ENCODE results near the gene ALK.

The ALK gene

DNA sequence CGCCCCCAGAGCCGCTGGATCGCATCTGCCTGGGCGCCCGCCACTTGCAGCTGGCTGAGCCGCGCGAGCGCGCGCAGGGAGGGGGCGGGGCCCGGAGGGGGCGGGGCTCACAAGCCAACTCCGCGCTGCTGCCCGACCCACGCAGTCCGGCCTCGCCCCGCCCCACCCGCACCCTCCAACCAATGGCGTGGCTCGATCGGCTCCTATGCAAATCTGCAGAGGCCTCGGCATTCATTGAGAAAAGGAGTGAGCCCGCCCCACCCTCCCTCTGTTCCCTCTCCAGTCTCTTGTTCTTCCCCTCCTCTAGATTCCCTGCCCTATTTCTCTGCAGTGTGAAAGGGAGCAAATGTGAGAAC is at the start of gene ALK:
Gene ALK (minus strand): TSS at position 27 of the 356 bp plus-strand sequence. CDS start 927 bp downstream, outside the sequence.
- H3K4me3 Mint-ChIP-seq = no peak within 1 kb of the TSS
- no peaks in the 10 kb centered on the region for H3K36me3 Mint-ChIP-seq (ENCODE audit: low read depth)
- H3K4me1 Mint-ChIP-seq (ENCODE audit: low read depth) = peaks cover 15% of the 10 kb centered on the region
- no peaks in the 10 kb centered on the region for H3K9me3 Mint-ChIP-seq
- intact Hi-C loops (cut with micrococcal nuclease) = loop anchor here (5.0 kb wide), 1 partner anchor 624 kb away; no protein-coding TSS in a partner anchor
- H3K27me3 Mint-ChIP-seq = peaks cover 49% of the 10 kb centered on the region
- no peak within 1 kb of the TSS for H3K27ac Mint-ChIP-seq

DNA sequence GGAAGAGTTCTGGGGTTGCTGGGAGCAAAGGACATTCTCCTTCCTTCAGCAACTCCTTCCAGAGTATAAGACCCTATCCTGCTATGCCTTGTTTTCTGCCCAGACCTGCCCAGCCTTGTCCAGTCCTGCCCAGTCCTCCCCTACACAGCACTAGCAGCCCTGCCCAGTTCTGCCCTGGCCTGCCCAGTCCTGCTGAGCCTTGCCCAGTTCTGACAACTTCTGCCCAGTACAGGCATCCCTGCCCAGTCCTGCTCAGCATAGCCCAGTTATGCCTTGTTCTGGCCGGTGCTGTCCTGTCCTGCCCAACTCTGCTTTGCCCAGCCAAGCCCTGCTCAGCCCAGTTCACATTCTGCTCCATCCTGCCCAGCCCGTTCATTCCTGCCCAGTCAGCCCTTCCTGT is 44.9 kb upstream of the ALK start:
- Mint-ChIP-seq H3K36me3 (ENCODE audit: low read depth) (no peaks in the 10 kb centered on the region), H3K27ac (no peak overlapping the region), H3K4me3 (no peak overlapping the region), H3K4me1 (ENCODE audit: low read depth) (no peaks in the 10 kb centered on the region), H3K27me3 (peaks cover 11% of the 10 kb centered on the region), H3K9me3 (no peaks in the 10 kb centered on the region)
- intact Hi-C loops (cut with micrococcal nuclease) = no loop called here

DNA sequence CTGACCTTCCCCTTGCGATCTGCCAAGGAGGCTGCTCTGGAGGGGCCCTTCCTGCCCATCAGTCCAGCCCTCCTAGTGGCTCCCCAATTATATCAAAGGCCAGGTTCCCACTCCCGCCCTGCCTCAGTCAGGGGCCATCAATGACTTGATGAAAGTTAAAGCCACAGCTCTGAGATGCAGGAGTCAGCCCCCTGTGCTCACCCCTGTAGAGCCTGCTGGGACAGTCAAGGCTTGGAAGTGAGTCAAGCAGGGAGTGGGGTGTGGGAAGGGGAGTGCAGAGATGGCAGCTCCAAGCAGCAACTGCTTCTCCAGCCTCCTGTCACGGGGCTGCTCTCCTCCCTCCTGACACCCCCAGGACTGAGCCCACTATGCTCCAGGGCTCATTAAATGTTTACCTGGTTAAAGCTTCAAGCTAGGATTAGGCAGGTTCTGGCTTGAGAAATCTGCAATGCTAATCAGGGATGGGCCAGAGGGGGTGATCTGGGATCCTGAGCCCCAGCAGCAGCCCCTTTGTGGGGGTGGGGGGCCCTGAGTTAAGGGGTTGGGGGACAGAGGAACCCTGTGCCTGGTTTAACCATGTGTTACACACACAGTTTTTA is 42.7 kb upstream of the ALK start:
- no peak overlapping the region for H3K27ac Mint-ChIP-seq
- no peak overlapping the region for H3K4me3 Mint-ChIP-seq
- no peaks in the 10 kb centered on the region for H3K4me1 Mint-ChIP-seq (ENCODE audit: low read depth)
- peaks cover 15% of the 10 kb centered on the region for H3K27me3 Mint-ChIP-seq
- H3K36me3 Mint-ChIP-seq (ENCODE audit: low read depth) = no peaks in the 10 kb centered on the region
- intact Hi-C loops (cut with micrococcal nuclease) = no loop called here
- H3K9me3 Mint-ChIP-seq = no peaks in the 10 kb centered on the region

DNA sequence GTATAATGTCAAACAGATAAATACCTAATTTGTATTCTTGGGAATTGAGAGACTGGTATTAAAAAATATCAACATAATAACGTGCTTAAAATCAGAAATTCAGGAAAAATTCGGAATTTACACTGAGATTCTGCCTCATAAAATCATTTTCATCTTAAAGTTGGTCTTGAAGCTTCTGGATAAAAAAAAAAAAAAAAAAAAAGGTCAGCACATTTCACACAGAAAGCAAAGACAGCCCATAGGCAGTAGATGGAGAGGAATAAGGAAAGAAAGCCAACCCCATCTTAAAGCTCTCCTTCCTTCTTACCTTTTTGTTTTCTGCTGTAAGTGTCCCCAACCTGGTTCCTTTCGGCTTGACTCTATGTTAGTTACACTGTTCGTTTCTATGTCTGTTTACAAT is 41.5 kb upstream of the ALK start:
- Mint-ChIP-seq H3K27me3 (peaks cover 15% of the 10 kb centered on the region), H3K4me3 (no peak overlapping the region), H3K9me3 (no peaks in the 10 kb centered on the region), H3K27ac (no peak overlapping the region), H3K36me3 (ENCODE audit: low read depth) (no peaks in the 10 kb centered on the region), H3K4me1 (ENCODE audit: low read depth) (no peaks in the 10 kb centered on the region)
- intact Hi-C loops (cut with micrococcal nuclease) = no loop called here

DNA sequence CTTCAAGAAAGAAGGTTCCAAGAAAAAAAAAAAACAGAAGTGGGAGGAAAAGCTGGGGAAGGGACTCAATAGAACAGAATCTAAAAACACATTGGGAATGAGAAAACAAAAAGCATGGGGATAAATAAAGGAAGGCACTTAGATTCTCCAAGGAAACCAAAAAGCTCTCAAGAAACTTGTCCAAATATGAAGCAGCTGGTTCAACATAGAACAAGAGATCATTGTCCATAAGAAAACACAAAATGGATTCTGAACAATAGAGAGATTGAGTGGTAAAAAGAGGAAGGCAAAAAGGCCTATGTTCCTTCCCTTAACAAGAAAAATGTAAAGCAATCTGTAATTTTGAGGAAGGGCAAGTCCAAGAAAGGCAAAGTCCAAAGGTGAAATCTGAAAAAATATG is 32.9 kb upstream of the ALK start:
- intact Hi-C loops (cut with micrococcal nuclease) = no loop called here
- no peak overlapping the region for H3K27ac Mint-ChIP-seq
- H3K9me3 Mint-ChIP-seq = peaks cover 8% of the 10 kb centered on the region
- no peaks in the 10 kb centered on the region for H3K4me1 Mint-ChIP-seq (ENCODE audit: low read depth)
- peaks cover 1% of the 10 kb centered on the region for H3K27me3 Mint-ChIP-seq
- no peak overlapping the region for H3K4me3 Mint-ChIP-seq
- H3K36me3 Mint-ChIP-seq (ENCODE audit: low read depth) = no peaks in the 10 kb centered on the region

DNA sequence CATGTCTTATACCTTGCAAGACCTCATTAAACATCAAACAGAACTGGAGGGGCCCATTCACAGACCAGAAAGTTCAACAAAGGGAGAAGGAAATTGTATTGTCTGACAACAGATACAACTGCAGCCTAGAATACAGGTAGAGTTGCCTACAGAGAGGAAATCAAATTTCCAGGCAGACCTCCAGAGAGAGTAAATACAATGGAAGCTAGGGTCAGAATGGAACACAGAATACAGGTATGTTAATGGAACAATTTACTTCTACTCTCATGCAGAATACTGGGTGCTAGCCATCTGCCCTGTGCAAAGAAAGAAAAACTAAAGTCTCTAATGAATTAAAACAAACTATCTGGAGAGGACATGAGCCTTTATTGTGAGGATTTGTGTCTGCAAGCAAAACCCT is 31.6 kb upstream of the ALK start:
- Mint-ChIP-seq H3K27ac (no peak overlapping the region), H3K4me3 (no peak overlapping the region), H3K4me1 (ENCODE audit: low read depth) (no peaks in the 10 kb centered on the region), H3K36me3 (ENCODE audit: low read depth) (no peaks in the 10 kb centered on the region), H3K27me3 (peaks cover 1% of the 10 kb centered on the region), H3K9me3 (peaks cover 8% of the 10 kb centered on the region)
- intact Hi-C loops (cut with micrococcal nuclease) = no loop called here

DNA sequence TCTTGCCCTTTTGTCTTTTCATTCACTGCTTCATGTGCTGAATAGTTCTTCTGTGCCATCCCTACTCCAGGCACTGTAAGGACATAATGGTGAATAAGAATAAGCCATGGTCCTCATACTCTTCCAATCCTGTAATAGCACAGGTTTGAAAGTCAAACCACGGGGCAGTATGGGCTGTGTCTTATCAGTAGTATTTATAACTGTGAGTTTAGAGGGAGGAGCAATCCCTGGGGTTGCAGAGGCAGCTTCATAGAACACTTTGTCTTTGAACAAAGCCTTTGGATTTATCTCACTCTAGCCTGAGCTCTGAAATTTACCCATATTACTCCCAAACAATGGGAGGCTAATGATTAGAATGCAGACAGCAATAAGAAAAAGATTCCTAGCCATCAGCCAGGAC is 30.2 kb upstream of the ALK start:
- Mint-ChIP-seq H3K9me3 (peaks cover 8% of the 10 kb centered on the region), H3K27ac (no peak overlapping the region), H3K4me3 (no peak overlapping the region), H3K4me1 (ENCODE audit: low read depth) (no peaks in the 10 kb centered on the region), H3K27me3 (peaks cover 1% of the 10 kb centered on the region), H3K36me3 (ENCODE audit: low read depth) (no peaks in the 10 kb centered on the region)
- intact Hi-C loops (cut with micrococcal nuclease) = no loop called here

DNA sequence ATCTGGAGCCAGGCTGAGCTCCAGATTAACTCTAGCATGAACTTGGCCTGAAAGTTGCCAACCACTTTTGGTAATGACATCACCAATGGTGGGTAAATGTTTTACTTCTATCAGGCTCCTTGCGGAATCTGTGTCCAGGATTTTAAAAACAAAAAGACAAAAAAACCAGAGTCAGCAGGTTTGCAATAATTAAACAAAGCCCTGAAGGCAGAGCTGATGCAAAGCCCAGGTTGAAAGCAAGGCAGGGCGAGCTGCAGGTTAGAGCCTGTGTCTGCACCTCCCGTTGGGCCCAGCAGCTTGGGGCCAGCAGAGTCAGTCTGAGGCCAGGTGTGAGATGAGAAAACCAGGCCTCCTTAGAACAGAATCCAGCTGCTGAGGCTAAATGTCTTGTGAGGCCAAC is 29.1 kb upstream of the ALK start:
- H3K27ac Mint-ChIP-seq = no peak overlapping the region
- H3K36me3 Mint-ChIP-seq (ENCODE audit: low read depth) = no peaks in the 10 kb centered on the region
- H3K9me3 Mint-ChIP-seq = peaks cover 8% of the 10 kb centered on the region
- no peaks in the 10 kb centered on the region for H3K4me1 Mint-ChIP-seq (ENCODE audit: low read depth)
- H3K4me3 Mint-ChIP-seq = no peak overlapping the region
- peaks cover 1% of the 10 kb centered on the region for H3K27me3 Mint-ChIP-seq
- intact Hi-C loops (cut with micrococcal nuclease) = no loop called here

DNA sequence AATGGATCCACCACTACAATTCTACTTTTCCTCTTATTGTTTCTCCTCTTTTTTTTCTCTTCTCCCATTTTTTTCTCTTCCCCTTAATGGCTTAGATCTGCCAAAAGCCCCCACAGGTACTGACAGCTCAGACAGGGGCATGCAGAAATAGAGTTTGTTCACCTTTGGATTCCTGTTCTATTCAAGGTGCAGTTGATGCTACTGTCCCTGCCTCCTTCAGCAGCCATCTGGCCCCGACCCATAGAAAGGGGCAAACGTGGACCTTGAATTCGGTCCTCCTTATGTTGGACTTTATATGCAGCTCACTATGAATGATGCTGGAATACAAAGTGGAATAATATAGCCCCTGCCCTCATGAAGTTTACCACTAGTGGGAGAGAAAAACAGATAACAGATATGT is 27.7 kb upstream of the ALK start:
- Mint-ChIP-seq H3K4me1 (ENCODE audit: low read depth) (no peaks in the 10 kb centered on the region), H3K27me3 (no peaks in the 10 kb centered on the region), H3K36me3 (ENCODE audit: low read depth) (no peaks in the 10 kb centered on the region), H3K4me3 (no peak overlapping the region), H3K27ac (no peak overlapping the region), H3K9me3 (peaks cover 8% of the 10 kb centered on the region)
- intact Hi-C loops (cut with micrococcal nuclease) = no loop called here

DNA sequence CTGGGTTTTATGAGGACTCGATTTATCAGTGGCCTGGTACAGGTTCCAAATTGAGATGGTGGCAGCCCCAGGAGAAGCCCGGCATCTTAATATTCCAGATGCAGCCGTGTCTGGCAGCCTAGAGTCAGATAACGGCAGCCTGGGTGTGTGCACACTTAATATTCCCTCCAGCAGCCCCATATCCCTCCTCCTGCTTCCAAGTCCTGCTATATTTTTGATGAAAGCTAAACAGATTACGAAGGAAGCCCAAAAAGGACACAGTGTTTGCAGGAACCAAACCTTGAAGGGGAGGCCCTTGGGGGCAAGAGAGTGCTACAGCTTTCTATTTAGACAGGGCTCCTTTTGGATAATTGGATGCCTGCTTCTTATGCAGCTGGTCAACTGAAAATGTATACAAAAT is 25.1 kb upstream of the ALK start:
- Mint-ChIP-seq H3K9me3 (no peaks in the 10 kb centered on the region), H3K4me1 (ENCODE audit: low read depth) (no peaks in the 10 kb centered on the region), H3K4me3 (no peak overlapping the region), H3K27me3 (no peaks in the 10 kb centered on the region), H3K36me3 (ENCODE audit: low read depth) (no peaks in the 10 kb centered on the region), H3K27ac (no peak overlapping the region)
- intact Hi-C loops (cut with micrococcal nuclease) = no loop called here

DNA sequence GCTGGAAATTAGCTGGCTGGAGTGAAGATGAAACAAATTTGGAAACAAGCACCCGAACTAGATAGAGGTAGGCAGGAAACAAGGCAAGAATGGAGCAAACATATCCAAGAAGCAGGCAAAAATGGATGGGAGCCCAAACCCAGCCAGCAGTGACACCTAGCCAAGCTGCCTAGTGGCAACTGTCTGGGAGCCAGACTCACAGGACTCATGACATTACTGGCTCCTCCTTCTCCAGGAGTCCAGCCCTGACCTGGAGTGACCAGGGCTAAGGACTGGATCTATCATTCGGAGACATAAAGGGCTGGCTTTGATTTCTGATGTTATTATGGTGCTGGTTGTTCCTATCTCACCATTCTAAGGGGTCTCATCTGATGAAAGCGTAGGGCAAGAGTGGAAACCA is 21.3 kb upstream of the ALK start:
- intact Hi-C loops (cut with micrococcal nuclease) = no loop called here
- Mint-ChIP-seq H3K36me3 (ENCODE audit: low read depth) (no peaks in the 10 kb centered on the region), H3K27me3 (no peaks in the 10 kb centered on the region)

DNA sequence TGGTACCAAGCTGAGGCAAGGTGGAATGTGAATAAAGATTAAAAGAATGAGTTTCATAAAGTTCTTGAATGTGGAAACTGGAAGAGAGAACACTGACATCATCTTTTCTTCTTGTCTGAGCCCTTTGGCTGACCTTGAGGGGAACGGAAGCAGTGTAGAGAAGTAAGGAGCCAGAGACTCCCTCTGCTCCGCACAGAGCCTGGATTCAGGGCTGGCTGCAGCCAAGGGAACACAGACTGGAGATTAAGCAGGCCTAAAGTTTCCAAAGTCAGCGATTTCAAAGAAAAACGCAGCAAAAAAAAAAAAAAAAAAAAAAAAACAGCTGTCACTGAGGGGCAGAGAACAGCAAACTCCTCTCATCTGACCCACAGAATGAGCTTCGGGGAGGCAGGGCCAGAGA is 19.3 kb upstream of the ALK start:
- Mint-ChIP-seq H3K27me3 (peaks cover under 1% of the 10 kb centered on the region), H3K27ac (no peak overlapping the region), H3K36me3 (ENCODE audit: low read depth) (no peaks in the 10 kb centered on the region), H3K9me3 (no peaks in the 10 kb centered on the region), H3K4me1 (ENCODE audit: low read depth) (no peaks in the 10 kb centered on the region), H3K4me3 (no peak overlapping the region)
- intact Hi-C loops (cut with micrococcal nuclease) = no loop called here

More for the DNA sequence above, 21.3 kb upstream of the ALK start:
- H3K4me1 Mint-ChIP-seq (ENCODE audit: low read depth) = no peaks in the 10 kb centered on the region
- H3K27ac Mint-ChIP-seq = no peak overlapping the region
- no peak overlapping the region for H3K4me3 Mint-ChIP-seq
- H3K9me3 Mint-ChIP-seq = no peaks in the 10 kb centered on the region

DNA sequence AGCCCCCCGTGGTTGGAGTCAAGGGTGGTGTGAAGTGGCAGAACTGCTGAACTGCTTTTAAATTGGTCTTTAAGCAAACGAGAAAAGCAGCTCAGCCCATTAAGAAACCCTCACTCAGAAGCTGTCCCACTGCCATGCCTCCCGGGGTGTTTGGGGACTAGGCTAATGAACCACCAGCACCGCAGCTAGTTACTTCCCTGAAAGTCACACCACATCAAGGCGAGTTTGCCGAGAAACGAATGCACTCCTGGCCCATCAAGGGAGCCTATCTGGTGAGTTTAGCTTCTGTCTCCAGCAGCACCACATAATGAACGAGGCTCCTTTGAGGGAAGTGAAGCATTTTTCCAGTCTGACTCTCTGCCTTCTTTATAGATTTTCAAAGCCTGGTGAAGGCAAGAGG is 14.6 kb upstream of the ALK start:
- H3K4me3 Mint-ChIP-seq = no peak overlapping the region
- no peaks in the 10 kb centered on the region for H3K36me3 Mint-ChIP-seq (ENCODE audit: low read depth)
- no peaks in the 10 kb centered on the region for H3K9me3 Mint-ChIP-seq
- H3K27ac Mint-ChIP-seq = no peak overlapping the region
- H3K4me1 Mint-ChIP-seq (ENCODE audit: low read depth) = no peaks in the 10 kb centered on the region
- intact Hi-C loops (cut with micrococcal nuclease) = no loop called here
- H3K27me3 Mint-ChIP-seq = peaks cover 6% of the 10 kb centered on the region

DNA sequence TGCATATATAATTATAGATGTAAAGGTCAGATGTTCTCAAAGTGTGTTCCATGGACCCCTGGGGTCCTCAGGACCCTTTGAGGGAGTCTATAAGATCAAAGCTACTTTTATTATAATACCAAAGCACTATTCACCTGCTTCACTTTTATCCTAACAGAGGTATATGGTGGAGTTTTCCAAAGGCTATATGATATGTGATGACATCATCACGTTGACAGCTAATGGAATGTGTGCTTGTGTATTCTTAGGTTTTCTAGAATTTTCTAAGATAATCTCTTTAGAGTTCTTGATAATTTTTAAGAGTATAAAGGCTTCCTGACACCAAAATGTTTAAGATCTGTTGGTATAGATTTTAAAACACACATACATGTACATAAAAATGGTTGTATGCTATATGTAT is 10.4 kb upstream of the ALK start:
- Mint-ChIP-seq H3K9me3 (no peaks in the 10 kb centered on the region), H3K27me3 (peaks cover 6% of the 10 kb centered on the region), H3K36me3 (ENCODE audit: low read depth) (no peaks in the 10 kb centered on the region), H3K4me3 (no peak overlapping the region), H3K4me1 (ENCODE audit: low read depth) (no peaks in the 10 kb centered on the region), H3K27ac (no peak overlapping the region)
- intact Hi-C loops (cut with micrococcal nuclease) = no loop called here

DNA sequence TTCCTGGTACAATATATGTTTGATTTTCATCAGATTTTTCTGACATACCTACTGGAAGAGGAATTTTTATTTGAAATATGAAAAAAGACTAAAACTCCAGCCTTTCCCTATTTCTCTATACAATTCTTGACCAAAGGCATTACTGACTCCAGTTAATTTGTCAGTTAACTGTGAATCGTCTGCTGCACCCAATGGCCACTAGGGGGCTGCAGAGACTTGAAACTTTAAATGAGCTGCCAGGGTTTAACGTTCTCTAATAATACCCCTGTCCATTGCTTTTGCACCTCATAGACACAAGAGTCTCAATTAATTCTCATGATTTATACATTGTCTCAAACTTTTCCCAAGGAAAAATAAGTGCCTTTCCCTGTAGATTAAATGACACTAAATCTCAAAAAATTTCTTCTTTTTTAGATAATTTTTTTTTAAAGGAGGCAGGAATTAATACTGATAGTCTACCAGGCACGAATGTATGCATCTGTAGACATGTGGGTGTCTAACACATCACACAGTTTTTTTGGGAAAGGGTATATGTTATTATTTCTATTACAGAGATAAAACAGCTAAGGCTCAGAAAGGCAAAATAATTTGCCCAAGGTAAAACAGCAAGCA is 1.8 kb upstream of the ALK start:
- intact Hi-C loops (cut with micrococcal nuclease) = loop anchor here (1.0 to 5.0 kb wide), 2 partner anchors 149 to 626 kb away; no protein-coding TSS in a partner anchor
- Mint-ChIP-seq H3K27me3 (peaks cover 44% of the 10 kb centered on the region), H3K27ac (no peak overlapping the region), H3K9me3 (no peaks in the 10 kb centered on the region), H3K4me3 (no peak overlapping the region), H3K36me3 (ENCODE audit: low read depth) (no peaks in the 10 kb centered on the region), H3K4me1 (ENCODE audit: low read depth) (peaks cover 15% of the 10 kb centered on the region)
